Middle frontal gyrus (tissue), 1 donor: ENCODE data around the gene POU2F2.

ENCODE experiments used
- DNase-seq: peaks from one replicate; pipeline ENCODE4 v3.0.0-alpha.2; 2015; ENCODE audit warnings: low spot score; ENCODE audit errors: extremely low spot score

POU2F2 gene

GRCh38 chr19:42132030-42132628, at the start of gene POU2F2:
Gene POU2F2, minus strand, starts transcription at chr19:42132446. Its CDS starts 35 bp downstream, at chr19:42132411.
- DNase-seq = no peak

GRCh38 chr19:42178791-42179674, 46.8 kb upstream of the POU2F2 start:
- DNase-seq = no peak

- no peak for DNase-seq
Observed at GRCh38 chr19:42177686-42178019, 45.4 kb upstream of the POU2F2 start.

- peak; percentile 79 for DNase-seq
Observed at GRCh38 chr19:42176990-42177685, 44.9 kb upstream of the POU2F2 start.

GRCh38 chr19:42176649-42176989, 44.4 kb upstream of the POU2F2 start:
- no peak for DNase-seq

- no peak for DNase-seq
Observed at GRCh38 chr19:42175952-42176648, 43.9 kb upstream of the POU2F2 start.

GRCh38 chr19:42174958-42175734, 42.9 kb upstream of the POU2F2 start:
- DNase-seq = no peak

GRCh38 chr19:42174188-42174587, 41.9 kb upstream of the POU2F2 start:
- DNase-seq = no peak

- no peak for DNase-seq
Observed at GRCh38 chr19:42173695-42174094, 41.4 kb upstream of the POU2F2 start.

GRCh38 chr19:42172261-42172660, 40.0 kb upstream of the POU2F2 start:
- no peak for DNase-seq

GRCh38 chr19:42170715-42171114, 38.5 kb upstream of the POU2F2 start:
- DNase-seq = no peak

- no peak for DNase-seq
Observed at GRCh38 chr19:42169486-42170413, 37.5 kb upstream of the POU2F2 start.

- no peak for DNase-seq
Observed at GRCh38 chr19:42168206-42168605, 36.0 kb upstream of the POU2F2 start.

GRCh38 chr19:42166316-42166715, 34.1 kb upstream of the POU2F2 start:
- no peak for DNase-seq

- DNase-seq = no peak
Observed at GRCh38 chr19:42165146-42165545, 32.9 kb upstream of the POU2F2 start.

GRCh38 chr19:42161616-42162263, 29.5 kb upstream of the POU2F2 start:
- no peak for DNase-seq

- no peak for DNase-seq
Observed at GRCh38 chr19:42159942-42160341, 27.7 kb upstream of the POU2F2 start.

GRCh38 chr19:42158926-42159325, 26.7 kb upstream of the POU2F2 start:
- DNase-seq = no peak

GRCh38 chr19:42156571-42156970, 24.3 kb upstream of the POU2F2 start:
- no peak for DNase-seq
